Thyroid gland (tissue), 4 donors: ENCODE results near the gene PANX2. TPM values are rescaled to one million over a fixed set of nuclear protein-coding genes. Genes with fewer than 3 reads are reported as not detected.
A peak's percentile ranks its signal among the peaks of the same experiment; 100 is the strongest.

Experiments used
- DNase-seq, 2 donors: peaks; one replicate each; pipeline ENCODE4 v3.0.0-alpha.2; 2019
- H3K27ac ChIP-seq, 3 donors: fragments of 200-600 bp; sonication (generic); 1 replicate in 2 of 3; 2 replicates in 1 of 3; pipeline ENCODE4 v1.5.1; 2016 to 2019; ENCODE audit warnings: mild to moderate bottlenecking in 1 of 3, moderate library complexity in 1 of 3
- H3K27me3 ChIP-seq: fragments of 200-600 bp; sonication (generic); one replicate; pipeline ENCODE4 v1.5.1; 2019
- H3K36me3 ChIP-seq, 2 donors: fragments of 200-600 bp; sonication (generic); one replicate each; pipeline ENCODE4 v1.5.1; 2016 to 2019
- H3K4me1 ChIP-seq, 2 donors: fragments of 200-600 bp; sonication (generic); one replicate each; pipeline ENCODE4 v1.5.1; 2017 to 2019
- H3K4me3 ChIP-seq, 3 donors: fragments of 200-600 bp; sonication (generic); replicated peaks in 1 of 3; 1 replicate in 2 of 3; 2 replicates in 1 of 3; pipeline ENCODE4 v1.5.1; 2016; ENCODE audit warnings: mild to moderate bottlenecking in 1 of 3
- H3K9me3 ChIP-seq: fragments of 200-600 bp; sonication (generic); one replicate; pipeline ENCODE4 v1.5.1; 2017
- CTCF ChIP-seq, 6 experiments: fragments of 200-600 bp in 3 of 6; fragments of 450-650 bp in 3 of 6; sonication (generic) in 3 of 6; IDR thresholded peaks; one replicate each; pipeline ENCODE4 v1.5.1; 2016 to 2019; ENCODE audit warnings: antibody characterized with exemption in 6 of 6, mild to moderate bottlenecking in 2 of 6, inconsistent platforms in 1 of 6, moderate library complexity in 1 of 6
- POLR2A ChIP-seq, 2 donors: fragments of 450-650 bp; IDR thresholded peaks; one replicate each; pipeline ENCODE4 v1.6.1; 2017; ENCODE audit warnings: antibody characterized with exemption in 2 of 2, mild to moderate bottlenecking in 2 of 2, moderate library complexity in 1 of 2
- WGBS, 2 donors: methylation state at CpG; one replicate each; pipeline ENCODE4 v1.1.5; 2017; 5-methylcytosine and 5-hydroxymethylcytosine counted together
- intact Hi-C: fragments of 100-400 bp; cut with DNase I; formaldehyde crosslinking; loops from one replicate; pipeline ENCODE4 v1.15.1; 2023
- total RNA-seq, 4 donors: library from RNA; depleted of rRNA; stranded (reverse); fragments of >200 nt; gene quantifications; one replicate each; pipeline ENCODE4 v1.2.3, GENCODE V29; 2016

PANX2 gene
- total RNA-seq, 4 donors from 2014 or later = 9.0 to 12.1 (median 10.9) TPM

- no peak overlapping the region for H3K4me3 ChIP-seq
- peak overlapping the region in 2 of 3 donors; percentile 3 to 58 for H3K27ac ChIP-seq
- TF ChIP-seq POLR2A (IDR thresholded peaks at IDR 0.05) = peak in 1 of 2 donors; percentile 67
- TF ChIP-seq CTCF (IDR thresholded peaks at IDR 0.05) = no peak
- intact Hi-C loops = no loop called here
- no peaks in the 10 kb centered on the region for H3K9me3 ChIP-seq
- no peaks in the 10 kb centered on the region for H3K36me3 ChIP-seq
- WGBS, 2 donors = 45 to 48% methylated on average over 10 to 20 of the region's 21 CpGs
- DNase-seq = peak; percentile 92 to 93
- no peaks in the 10 kb centered on the region for H3K27me3 ChIP-seq
- peaks cover 4 to 8% of the 10 kb centered on the region in 2 donors for H3K4me1 ChIP-seq
Observed at GRCh38 chr22:50157709-50158375, 12.7 kb upstream of the PANX2 start.

GRCh38 chr22:50160947-50161346 is 9.6 kb upstream of the PANX2 start:
- DNase-seq = no peak
- 89% methylated on average over 6 to 7 of the region's 7 CpGs for WGBS, 2 donors
- H3K9me3 ChIP-seq = no peaks in the 10 kb centered on the region
- intact Hi-C loops = no loop called here
- H3K27me3 ChIP-seq = no peaks in the 10 kb centered on the region
- no peak overlapping the region for H3K27ac ChIP-seq
- no peaks in the 10 kb centered on the region for H3K36me3 ChIP-seq
- TF ChIP-seq CTCF (IDR thresholded peaks at IDR 0.05) (no peak), POLR2A (IDR thresholded peaks at IDR 0.05) (no peak)
- H3K4me3 ChIP-seq = no peak overlapping the region
- H3K4me1 ChIP-seq = peaks cover 4 to 8% of the 10 kb centered on the region in 2 donors

- TF ChIP-seq CTCF (IDR thresholded peaks at IDR 0.05) (no peak), POLR2A (IDR thresholded peaks at IDR 0.05) (no peak)
- Histone ChIP-seq H3K27me3 (no peaks in the 10 kb centered on the region), H3K4me1 (peaks cover 4 to 8% of the 10 kb centered on the region in 2 donors), H3K4me3 (no peak overlapping the region), H3K36me3 (no peaks in the 10 kb centered on the region), H3K27ac (no peak overlapping the region), H3K9me3 (no peaks in the 10 kb centered on the region)
- intact Hi-C loops = no loop called here
- WGBS, 2 donors = 78 to 96% methylated on average over 5 to 8 of the region's 23 CpGs
- DNase-seq = no peak
Observed at GRCh38 chr22:50161508-50162390, 8.8 kb upstream of the PANX2 start.

GRCh38 chr22:50162391-50162956 is 8.1 kb upstream of the PANX2 start:
- peaks cover 4 to 8% of the 10 kb centered on the region in 2 donors for H3K4me1 ChIP-seq
- intact Hi-C loops = no loop called here
- no peak overlapping the region for H3K4me3 ChIP-seq
- H3K9me3 ChIP-seq = no peaks in the 10 kb centered on the region
- H3K36me3 ChIP-seq = no peaks in the 10 kb centered on the region
- no peak for TF ChIP-seq CTCF (IDR thresholded peaks at IDR 0.05)
- no peak for TF ChIP-seq POLR2A (IDR thresholded peaks at IDR 0.05)
- 81 to 84% methylated on average over 5 to 8 of the region's 10 CpGs for WGBS, 2 donors
- DNase-seq = no peak
- H3K27ac ChIP-seq = no peak overlapping the region
- no peaks in the 10 kb centered on the region for H3K27me3 ChIP-seq
